ENCODE results near the gene VIT. TPM values are rescaled to one million over a fixed set of nuclear protein-coding genes. Genes with fewer than 3 reads are reported as not detected.

The VIT gene
- total RNA-seq, 5 donors from 2014 or later (not counting 1 experiment from before 2014, with no cell fraction given) = 0.14 TPM; not detected in 4

GRCh38 chr2:36664696-36665076 lies 31.8 kb upstream of the VIT start:
- 17% methylated on average over 1 of the region's 1 CpG for WGBS (ENCODE audit: insufficient coverage)
- no peak overlapping the region for H3K27ac ChIP-seq (ENCODE audit: low read length)
- H3K9me3 Mint-ChIP-seq = no peaks in the 10 kb centered on the region
- no peak overlapping the region for H3K27ac Mint-ChIP-seq
- peaks cover 7 to 9% of the 10 kb centered on the region in 2 donors for H3K27me3 Mint-ChIP-seq
- ATAC-seq (replicated peaks in 1 of 4) (no peak), DNase-seq (no peak)
- no peak overlapping the region for H3K4me3 ChIP-seq (ENCODE audit: control insufficient read depth in 1 of 2, extremely low read depth in 1 of 2, low read length in 1 of 2)
- H3K36me3 ChIP-seq (ENCODE audit: control insufficient read depth in 2 of 2, extremely low read depth in 1 of 2, insufficient read depth in 1 of 2, low read length in 1 of 2) = no peaks in the 10 kb centered on the region
- H3K4me3 Mint-ChIP-seq = no peak overlapping the region
- CTCF ChIA-PET = interaction anchor here (0.8 to 1.4 kb wide), 5 partner anchors 18 to 313 kb away, joined by 3 to 4 read pairs (median 3); no protein-coding TSS in a partner anchor
- H3K36me3 Mint-ChIP-seq = no peaks in the 10 kb centered on the region
- no peaks in the 10 kb centered on the region for H3K4me1 ChIP-seq (ENCODE audit: control insufficient read depth in 1 of 2, extremely low read depth in 1 of 2, insufficient read depth in 2 of 2, low read length in 2 of 2)
- POLR2A ChIA-PET = no interaction called here
- peaks cover 0 to 6% of the 10 kb centered on the region in 2 experiments for H3K27me3 ChIP-seq (replicated peaks in 1 of 2; ENCODE audit: control insufficient read depth in 2 of 2, extremely low read depth in 1 of 2, insufficient read depth in 2 of 2, low read length in 1 of 2)
- no peaks in the 10 kb centered on the region for H3K4me1 Mint-ChIP-seq
- no peaks in the 10 kb centered on the region for H3K9me3 ChIP-seq

GRCh38 chr2:36667931-36668330 lies 28.6 kb upstream of the VIT start:
- ATAC-seq (replicated peaks in 1 of 4) = no peak
- H3K27ac ChIP-seq (ENCODE audit: low read length) = no peak overlapping the region
- POLR2A ChIA-PET = no interaction called here
- H3K27me3 ChIP-seq (replicated peaks in 1 of 2; ENCODE audit: control insufficient read depth in 2 of 2, extremely low read depth in 1 of 2, insufficient read depth in 2 of 2, low read length in 1 of 2) = peaks cover 0 to 6% of the 10 kb centered on the region in 2 experiments
- Mint-ChIP-seq H3K9me3 (no peaks in the 10 kb centered on the region), H3K36me3 (no peaks in the 10 kb centered on the region), H3K27me3 (peaks cover 9 to 16% of the 10 kb centered on the region in 2 donors), H3K4me1 (no peaks in the 10 kb centered on the region), H3K27ac (no peak overlapping the region), H3K4me3 (no peak overlapping the region)
- H3K4me1 ChIP-seq (ENCODE audit: control insufficient read depth in 1 of 2, extremely low read depth in 1 of 2, insufficient read depth in 2 of 2, low read length in 2 of 2) = no peaks in the 10 kb centered on the region
- WGBS (ENCODE audit: insufficient coverage) = 94% methylated on average over 9 of the region's 9 CpGs
- no peaks in the 10 kb centered on the region for H3K9me3 ChIP-seq
- CTCF ChIA-PET = interaction anchor here in 1 of 2 donors (0.7 kb wide), 1 partner anchor 85 kb away, joined by 4 read pairs; no protein-coding TSS in a partner anchor
- DNase-seq = no peak
- no peak overlapping the region for H3K4me3 ChIP-seq (ENCODE audit: control insufficient read depth in 1 of 2, extremely low read depth in 1 of 2, low read length in 1 of 2)
- no peaks in the 10 kb centered on the region for H3K36me3 ChIP-seq (ENCODE audit: control insufficient read depth in 2 of 2, extremely low read depth in 1 of 2, insufficient read depth in 1 of 2, low read length in 1 of 2)

GRCh38 chr2:36670881-36671595 lies 25.5 kb upstream of the VIT start:
- Histone ChIP-seq H3K4me3 (ENCODE audit: control insufficient read depth in 1 of 2, extremely low read depth in 1 of 2, low read length in 1 of 2) (no peak overlapping the region), H3K27ac (ENCODE audit: low read length) (no peak overlapping the region), H3K27me3 (replicated peaks in 1 of 2; ENCODE audit: control insufficient read depth in 2 of 2, extremely low read depth in 1 of 2, insufficient read depth in 2 of 2, low read length in 1 of 2) (peaks cover 0 to 3% of the 10 kb centered on the region in 2 experiments), H3K4me1 (ENCODE audit: control insufficient read depth in 1 of 2, extremely low read depth in 1 of 2, insufficient read depth in 2 of 2, low read length in 2 of 2) (no peaks in the 10 kb centered on the region), H3K9me3 (no peaks in the 10 kb centered on the region), H3K36me3 (ENCODE audit: control insufficient read depth in 2 of 2, extremely low read depth in 1 of 2, insufficient read depth in 1 of 2, low read length in 1 of 2) (no peaks in the 10 kb centered on the region)
- POLR2A ChIA-PET = no interaction called here
- DNase-seq (no peak), ATAC-seq (replicated peaks in 1 of 4) (no peak)
- H3K27ac Mint-ChIP-seq = no peak overlapping the region
- H3K9me3 Mint-ChIP-seq = no peaks in the 10 kb centered on the region
- 86% methylated on average over 1 of the region's 6 CpGs for WGBS (ENCODE audit: insufficient coverage)
- H3K27me3 Mint-ChIP-seq = peaks cover 12 to 16% of the 10 kb centered on the region in 2 donors
- no peaks in the 10 kb centered on the region for H3K36me3 Mint-ChIP-seq
- H3K4me3 Mint-ChIP-seq = no peak overlapping the region
- CTCF ChIA-PET = no interaction called here
- H3K4me1 Mint-ChIP-seq = no peaks in the 10 kb centered on the region

- WGBS (ENCODE audit: insufficient coverage) = no CpG with 5 or more reads among the region's 2 CpGs
- Mint-ChIP-seq H3K36me3 (no peaks in the 10 kb centered on the region), H3K27ac (no peak overlapping the region), H3K4me1 (peaks cover 2 to 3% (median 2%) of the 10 kb centered on the region in 3 donors), H3K9me3 (no peaks in the 10 kb centered on the region), H3K4me3 (no peak overlapping the region), H3K27me3 (peaks cover 10 to 16% of the 10 kb centered on the region in 2 donors)
- Histone ChIP-seq H3K27ac (ENCODE audit: low read length) (no peak overlapping the region), H3K4me3 (ENCODE audit: control insufficient read depth in 1 of 2, extremely low read depth in 1 of 2, low read length in 1 of 2) (no peak overlapping the region), H3K27me3 (replicated peaks in 1 of 2; ENCODE audit: control insufficient read depth in 2 of 2, extremely low read depth in 1 of 2, insufficient read depth in 2 of 2, low read length in 1 of 2) (peaks cover 0 to 3% of the 10 kb centered on the region in 2 experiments), H3K36me3 (ENCODE audit: control insufficient read depth in 2 of 2, extremely low read depth in 1 of 2, insufficient read depth in 1 of 2, low read length in 1 of 2) (no peaks in the 10 kb centered on the region), H3K4me1 (ENCODE audit: control insufficient read depth in 1 of 2, extremely low read depth in 1 of 2, insufficient read depth in 2 of 2, low read length in 2 of 2) (peaks cover 0 to 4% of the 10 kb centered on the region in 2 experiments), H3K9me3 (no peaks in the 10 kb centered on the region)
- ChIA-PET CTCF (no interaction called here), POLR2A (no interaction called here)
- DNase-seq = no peak
- no peak for ATAC-seq (replicated peaks in 1 of 4)
Measured at GRCh38 chr2:36671731-36672130, 24.8 kb upstream of the VIT start.

GRCh38 chr2:36672199-36672598 lies 24.3 kb upstream of the VIT start:
- ChIA-PET POLR2A (no interaction called here), CTCF (no interaction called here)
- no CpG with 5 or more reads among the region's 1 CpG for WGBS (ENCODE audit: insufficient coverage)
- Mint-ChIP-seq H3K36me3 (no peaks in the 10 kb centered on the region), H3K4me3 (no peak overlapping the region), H3K27me3 (peaks cover 9 to 12% of the 10 kb centered on the region in 2 donors), H3K4me1 (peaks cover 7 to 8% (median 7%) of the 10 kb centered on the region in 3 donors), H3K9me3 (no peaks in the 10 kb centered on the region), H3K27ac (no peak overlapping the region)
- DNase-seq (no peak), ATAC-seq (replicated peaks in 1 of 4) (no peak)
- peaks cover 0 to 3% of the 10 kb centered on the region in 2 experiments for H3K27me3 ChIP-seq (replicated peaks in 1 of 2; ENCODE audit: control insufficient read depth in 2 of 2, extremely low read depth in 1 of 2, insufficient read depth in 2 of 2, low read length in 1 of 2)
- no peak overlapping the region for H3K4me3 ChIP-seq (ENCODE audit: control insufficient read depth in 1 of 2, extremely low read depth in 1 of 2, low read length in 1 of 2)
- no peaks in the 10 kb centered on the region for H3K9me3 ChIP-seq
- no peaks in the 10 kb centered on the region for H3K36me3 ChIP-seq (ENCODE audit: control insufficient read depth in 2 of 2, extremely low read depth in 1 of 2, insufficient read depth in 1 of 2, low read length in 1 of 2)
- no peak overlapping the region for H3K27ac ChIP-seq (ENCODE audit: low read length)
- H3K4me1 ChIP-seq (ENCODE audit: control insufficient read depth in 1 of 2, extremely low read depth in 1 of 2, insufficient read depth in 2 of 2, low read length in 2 of 2) = peaks cover 0 to 9% of the 10 kb centered on the region in 2 experiments

- peaks cover 0 to 13% of the 10 kb centered on the region in 2 experiments for H3K4me1 ChIP-seq (ENCODE audit: control insufficient read depth in 1 of 2, extremely low read depth in 1 of 2, insufficient read depth in 2 of 2, low read length in 2 of 2)
- peaks cover 8 to 16% (median 10%) of the 10 kb centered on the region in 3 donors for H3K4me1 Mint-ChIP-seq
- no peaks in the 10 kb centered on the region for H3K36me3 ChIP-seq (ENCODE audit: control insufficient read depth in 2 of 2, extremely low read depth in 1 of 2, insufficient read depth in 1 of 2, low read length in 1 of 2)
- H3K27me3 ChIP-seq (replicated peaks in 1 of 2; ENCODE audit: control insufficient read depth in 2 of 2, extremely low read depth in 1 of 2, insufficient read depth in 2 of 2, low read length in 1 of 2) = no peaks in the 10 kb centered on the region
- no peak overlapping the region for H3K4me3 Mint-ChIP-seq
- H3K27ac ChIP-seq (ENCODE audit: low read length) = no peak overlapping the region
- no peak overlapping the region for H3K4me3 ChIP-seq (ENCODE audit: control insufficient read depth in 1 of 2, extremely low read depth in 1 of 2, low read length in 1 of 2)
- peaks cover 4 to 12% (median 10%) of the 10 kb centered on the region in 3 donors for H3K9me3 Mint-ChIP-seq
- peaks cover 3 to 15% of the 10 kb centered on the region in 2 donors for H3K27me3 Mint-ChIP-seq
- CTCF ChIA-PET = no interaction called here
- no peak for ATAC-seq (replicated peaks in 1 of 4)
- H3K36me3 Mint-ChIP-seq = no peaks in the 10 kb centered on the region
- DNase-seq = no peak
- no peak overlapping the region for H3K27ac Mint-ChIP-seq
- POLR2A ChIA-PET = interaction anchor here in 1 of 2 donors (0.7 kb wide), 1 partner anchor 15 kb away, joined by 3 read pairs; no protein-coding TSS in a partner anchor
- H3K9me3 ChIP-seq = no peaks in the 10 kb centered on the region
Measured at GRCh38 chr2:36675579-36676282, 20.8 kb upstream of the VIT start.
